GM19395 (cell line): ENCODE results near the gene ISG15.

ENCODE experiments used
- ATAC-seq: cut with Tn5 transposase; IDR thresholded peaks from one replicate; pipeline ENCODE4 v1.9.1; 2021; ENCODE audit warnings: mild to moderate bottlenecking, moderate library complexity; ENCODE audit not compliant: unreplicated experiment

Gene ISG15

GRCh38 chr1:1041873-1042272 is 28.6 kb downstream of the ISG15 start:
- no peak for ATAC-seq

DNA sequence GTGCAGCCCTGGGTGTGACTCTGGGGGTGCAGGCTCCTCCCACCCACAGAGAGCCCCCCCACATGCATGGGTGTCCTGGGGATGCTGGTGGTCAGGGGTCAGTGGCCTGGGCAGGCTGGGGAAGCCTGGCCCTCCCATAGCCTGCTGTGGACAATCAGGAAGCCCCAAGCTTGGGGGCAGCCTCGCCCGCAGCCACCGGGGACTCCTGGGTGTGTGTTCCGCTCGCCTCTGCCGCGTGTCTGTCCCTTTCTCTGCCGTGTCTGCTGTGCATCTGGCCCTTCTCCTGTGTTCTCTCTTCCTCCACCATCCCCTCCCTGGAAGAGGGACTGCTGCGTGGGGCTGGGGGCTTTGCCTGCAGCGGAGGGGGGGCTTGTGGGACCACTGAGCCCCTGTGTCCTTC is 29.5 kb downstream of the ISG15 start:
- ATAC-seq = no peak

GRCh38 chr1:1043411-1043810 is 30.1 kb downstream of the ISG15 start:
- no peak for ATAC-seq

- ATAC-seq = no peak
Observed at GRCh38 chr1:1043921-1044320, 30.6 kb downstream of the ISG15 start.

GRCh38 chr1:1044455-1045078 is 31.3 kb downstream of the ISG15 start:
- no peak for ATAC-seq

GRCh38 chr1:1045129-1045528 is 31.8 kb downstream of the ISG15 start:
- ATAC-seq = no peak

DNA sequence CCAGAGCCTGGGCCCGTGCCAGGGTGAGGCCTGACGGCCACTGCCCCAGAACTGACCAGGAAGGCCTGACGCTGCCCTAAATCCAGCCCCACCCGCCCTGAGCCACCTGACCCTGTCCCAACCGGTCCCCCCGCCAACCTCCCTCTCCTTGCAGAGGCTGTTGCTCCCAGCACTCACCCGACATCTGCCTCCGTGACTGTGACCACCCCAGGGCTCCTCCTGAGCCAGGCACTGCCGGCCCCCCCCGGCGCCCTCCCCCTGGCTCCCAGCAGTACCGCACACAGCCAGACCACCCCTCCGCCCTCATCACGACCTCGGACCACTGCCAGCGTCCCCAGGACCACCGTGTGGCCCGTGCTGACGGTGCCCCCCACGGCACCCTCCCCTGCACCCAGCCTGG is 32.9 kb downstream of the ISG15 start:
- no peak for ATAC-seq

GRCh38 chr1:1046767-1047166 is 33.5 kb downstream of the ISG15 start:
- ATAC-seq = no peak

DNA sequence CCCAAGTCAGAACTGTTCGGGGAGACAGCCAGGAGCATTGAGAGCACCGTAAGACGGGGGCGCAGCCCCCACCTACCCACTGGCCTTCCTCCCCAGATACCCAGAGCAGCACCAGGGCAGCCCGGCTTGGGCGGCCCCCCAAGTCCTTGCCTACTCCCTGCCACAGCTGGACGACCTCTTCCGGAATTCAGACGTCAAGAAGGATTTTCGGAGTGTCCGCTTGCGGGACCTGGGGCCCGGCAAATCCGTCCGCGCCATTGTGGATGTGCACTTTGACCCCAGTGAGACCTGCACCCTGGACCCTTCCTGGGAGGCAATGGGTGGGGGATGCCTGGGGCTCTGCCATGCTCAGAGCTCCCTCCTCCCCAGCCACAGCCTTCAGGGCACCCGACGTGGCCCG is 34.1 kb downstream of the ISG15 start:
- ATAC-seq = no peak

DNA sequence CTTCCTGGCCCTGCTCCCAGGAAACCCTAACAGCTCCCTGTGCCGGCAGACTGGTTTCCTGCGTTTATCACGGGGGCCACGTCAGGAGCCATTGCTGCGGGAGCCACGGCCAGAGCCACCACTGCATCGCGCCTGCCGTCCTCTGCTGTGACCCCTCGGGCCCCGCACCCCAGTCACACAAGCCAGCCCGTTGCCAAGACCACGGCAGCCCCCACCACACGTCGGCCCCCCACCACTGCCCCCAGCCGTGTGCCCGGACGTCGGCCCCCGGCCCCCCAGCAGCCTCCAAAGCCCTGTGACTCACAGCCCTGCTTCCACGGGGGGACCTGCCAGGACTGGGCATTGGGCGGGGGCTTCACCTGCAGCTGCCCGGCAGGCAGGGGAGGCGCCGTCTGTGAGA is 34.7 kb downstream of the ISG15 start:
- no peak for ATAC-seq

- ATAC-seq = no peak
Observed at GRCh38 chr1:1048765-1049164, 35.5 kb downstream of the ISG15 start.

GRCh38 chr1:1049318-1050165 is 36.2 kb downstream of the ISG15 start:
- ATAC-seq = no peak

- no peak for ATAC-seq
Observed at GRCh38 chr1:1050577-1051052, 37.3 kb downstream of the ISG15 start.

GRCh38 chr1:1051127-1051810 is 38.0 kb downstream of the ISG15 start:
- no peak for ATAC-seq

DNA sequence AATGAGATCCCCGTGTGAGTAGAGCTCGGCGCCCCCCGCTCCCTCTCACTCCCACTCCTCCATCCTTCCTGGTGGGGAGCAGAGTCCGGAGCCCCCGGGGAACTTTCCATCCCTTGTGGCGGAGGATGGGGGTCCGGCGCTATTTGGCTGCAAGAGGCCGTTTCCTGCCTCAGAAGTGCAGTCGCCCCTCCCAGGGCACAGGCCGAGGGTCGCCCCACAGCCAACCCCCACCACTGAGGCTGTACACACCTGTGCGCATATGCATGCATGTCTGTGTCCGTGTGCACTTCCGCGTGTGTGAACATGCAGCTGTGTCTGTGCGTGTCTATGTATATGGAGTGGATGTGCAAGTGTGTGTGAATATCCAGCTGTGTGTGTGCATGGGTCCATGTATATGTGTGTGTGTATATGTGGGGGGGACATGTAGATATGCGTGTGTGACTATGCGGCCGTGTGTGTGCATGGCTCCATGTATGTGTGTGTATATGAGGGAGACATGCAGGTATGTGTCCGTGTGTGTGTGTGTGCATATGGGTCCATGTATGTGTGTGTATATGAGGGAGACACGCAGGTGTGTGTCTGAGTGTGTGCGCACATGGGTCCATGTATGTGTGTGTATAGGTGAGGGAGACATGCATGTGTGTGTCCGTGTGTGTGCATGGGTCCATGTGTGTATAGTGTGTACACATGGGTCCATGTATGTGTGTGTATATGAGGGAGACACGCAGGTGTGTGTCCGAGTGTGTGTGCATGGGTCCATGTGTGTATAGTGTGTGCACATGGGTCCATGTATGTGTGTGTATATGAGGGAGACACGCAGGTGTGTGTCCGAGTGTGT is 38.9 kb downstream of the ISG15 start:
- ATAC-seq = no peak

- no peak for ATAC-seq
Observed at GRCh38 chr1:1053022-1053421, 39.7 kb downstream of the ISG15 start.

DNA sequence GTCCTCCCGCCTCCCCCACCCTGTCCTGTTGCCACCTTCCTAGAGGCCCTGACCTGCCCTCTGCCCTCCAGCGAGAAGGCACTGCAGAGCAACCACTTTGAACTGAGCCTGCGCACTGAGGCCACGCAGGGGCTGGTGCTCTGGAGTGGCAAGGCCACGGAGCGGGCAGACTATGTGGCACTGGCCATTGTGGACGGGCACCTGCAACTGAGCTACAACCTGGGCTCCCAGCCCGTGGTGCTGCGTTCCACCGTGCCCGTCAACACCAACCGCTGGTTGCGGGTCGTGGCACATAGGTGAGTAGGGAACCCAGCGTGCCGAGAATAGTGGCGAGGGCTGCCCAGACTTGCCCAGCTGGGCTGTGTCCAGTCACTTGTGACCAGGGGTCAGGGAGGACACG is 40.4 kb downstream of the ISG15 start:
- ATAC-seq = no peak

DNA sequence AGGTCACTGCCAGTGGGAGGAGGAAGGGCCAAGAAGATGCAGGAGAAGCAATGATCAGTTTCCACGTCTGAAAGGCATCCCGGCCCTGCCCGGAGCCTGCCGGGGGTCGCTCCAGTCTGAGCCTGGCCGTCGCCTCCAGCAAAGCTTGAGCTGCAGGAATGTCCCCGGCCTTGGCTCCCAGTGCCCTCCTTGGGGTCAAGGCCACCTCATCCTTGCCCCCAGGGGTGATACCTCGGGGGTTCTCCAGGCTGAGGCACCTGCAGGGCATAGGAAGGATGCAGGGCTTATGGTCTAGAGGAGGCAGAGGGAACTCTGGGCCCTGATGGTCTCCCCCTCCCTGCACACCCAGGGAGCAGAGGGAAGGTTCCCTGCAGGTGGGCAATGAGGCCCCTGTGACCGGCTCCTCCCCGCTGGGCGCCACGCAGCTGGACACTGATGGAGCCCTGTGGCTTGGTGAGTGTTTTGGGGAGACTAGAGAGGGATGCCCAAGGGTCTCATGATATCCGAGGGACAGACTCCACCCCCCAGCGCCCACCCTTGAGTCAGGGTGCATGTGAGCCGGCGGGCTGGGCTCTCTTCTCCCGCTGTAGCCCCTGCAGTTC is 40.9 kb downstream of the ISG15 start:
- ATAC-seq = no peak

GRCh38 chr1:1054971-1055370 is 41.7 kb downstream of the ISG15 start:
- no peak for ATAC-seq
